HS-27A (cell line): ENCODE measurements around the gene FNTB.

ENCODE experiments used
- DNase-seq: peaks from one replicate; pipeline ENCODE4 v3.0.0-alpha.2; 2012; ENCODE audit warnings: low read depth, missing footprints

Gene FNTB

GRCh38 chr14:64986648-64987437 lies at the start of gene FNTB:
TSS of gene FNTB (plus strand) at chr14:64986895. CDS start at chr14:64986954, 59 bp downstream.
- peak; percentile 91 for DNase-seq

DNA sequence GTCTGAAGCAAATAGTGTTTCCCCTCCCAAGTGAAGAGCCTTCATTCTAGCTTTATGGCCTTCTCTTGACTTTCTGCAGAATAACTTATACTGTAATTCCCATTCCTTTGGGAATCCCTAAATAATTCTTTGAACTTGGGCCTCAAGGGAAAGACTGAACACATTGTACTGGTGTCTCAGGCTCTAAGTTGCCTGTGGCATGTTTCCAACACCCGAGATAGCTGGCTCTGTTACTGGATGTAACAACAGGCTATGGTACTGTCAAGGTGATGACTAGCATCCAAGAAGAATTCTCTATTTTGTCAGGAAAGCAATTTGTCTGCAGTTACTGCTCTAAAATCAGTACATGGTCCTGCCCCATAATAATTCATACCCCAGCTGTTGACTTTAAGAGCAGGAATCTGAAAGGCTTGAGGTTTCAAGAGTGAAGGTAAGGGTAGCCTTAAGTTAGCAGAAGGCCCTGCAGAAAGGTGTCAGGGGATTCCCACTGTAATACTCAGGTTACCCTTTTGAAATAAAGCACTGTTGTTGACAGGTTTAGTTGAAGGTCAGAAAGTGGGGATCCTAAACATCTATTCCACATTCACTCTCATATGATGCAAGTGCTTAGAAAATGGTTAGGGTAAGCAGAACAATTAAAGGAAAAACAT lies 49.4 kb upstream of the FNTB start:
- DNase-seq, result no peak

GRCh38 chr14:64937821-64938193 lies 48.9 kb upstream of the FNTB start:
- no peak for DNase-seq

DNA sequence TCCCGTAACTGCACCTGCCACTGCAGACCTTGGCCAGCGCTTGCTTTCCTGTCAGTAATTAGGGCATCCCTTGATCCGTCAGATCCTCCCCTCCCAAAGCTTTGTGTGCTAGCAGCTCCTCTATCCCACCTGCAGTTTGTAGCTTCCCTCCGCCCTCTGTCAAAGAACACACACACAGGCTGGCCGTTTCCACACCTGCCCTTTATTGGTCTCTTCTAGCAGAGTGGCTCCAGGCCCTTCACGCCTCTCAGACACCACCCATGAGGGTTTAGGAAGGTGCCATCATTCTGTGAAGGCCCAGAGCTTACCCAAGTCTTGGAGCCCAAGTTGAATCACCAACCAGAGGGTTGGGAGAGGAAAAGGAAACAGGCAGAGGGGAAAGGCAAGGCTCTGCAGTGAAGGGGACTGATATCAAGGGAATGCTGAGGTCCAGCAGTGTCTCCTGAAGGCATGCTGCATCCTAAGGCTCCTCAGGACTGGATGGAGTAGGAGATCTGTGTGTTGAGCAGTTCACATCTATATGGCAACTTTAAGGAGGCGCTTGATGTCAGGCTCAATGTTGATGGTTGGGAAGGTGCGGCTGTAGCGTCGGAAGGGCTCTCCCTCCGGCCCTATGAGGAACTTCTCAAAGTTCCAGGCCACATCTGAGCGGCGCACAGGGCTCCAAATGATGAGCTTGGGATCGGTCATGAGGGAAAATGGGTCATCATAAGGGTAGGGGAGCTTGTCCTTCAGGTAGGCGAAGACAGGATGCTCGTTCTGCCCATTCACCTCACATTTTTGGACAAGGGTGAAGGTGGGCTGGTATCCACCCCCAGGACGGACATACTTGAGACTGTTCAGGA lies 47.5 kb upstream of the FNTB start:
- DNase-seq, result no peak

DNA sequence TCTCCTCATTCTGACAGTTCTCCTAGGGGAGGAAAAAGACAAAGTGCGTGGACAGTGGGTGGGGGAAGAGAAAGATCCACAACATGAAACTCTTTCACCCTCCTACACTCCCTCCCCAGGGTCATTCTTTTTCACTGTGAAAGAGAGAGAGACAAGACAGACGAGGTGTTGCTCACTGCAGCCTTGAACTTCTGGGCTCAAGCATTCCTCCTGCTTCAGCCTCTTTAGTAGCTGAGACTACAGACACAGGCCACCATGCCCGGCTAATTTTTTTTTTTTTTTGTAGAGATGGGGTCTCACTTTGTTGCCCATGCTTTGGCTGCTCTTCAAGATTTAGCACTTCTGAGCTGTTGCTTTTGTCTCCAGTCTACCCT lies 46.9 kb upstream of the FNTB start:
- no peak for DNase-seq

GRCh38 chr14:64940336-64940910 lies 46.3 kb upstream of the FNTB start:
- DNase-seq, result no peak

GRCh38 chr14:64942531-64943111 lies 44.1 kb upstream of the FNTB start, which contains the start of gene GPX2:
TSS of gene GPX2 (minus strand) at chr14:64942745. CDS start at chr14:64942726, 19 bp downstream.
- no peak for DNase-seq

- DNase-seq, result no peak
Observed at GRCh38 chr14:64943556-64943955, 43.1 kb upstream of the FNTB start.

- DNase-seq, result no peak
Observed at GRCh38 chr14:64944041-64944440, 42.7 kb upstream of the FNTB start.

GRCh38 chr14:64944861-64945260 lies 41.8 kb upstream of the FNTB start:
- no peak for DNase-seq

- no peak for DNase-seq
Observed at GRCh38 chr14:64945431-64946178, 41.1 kb upstream of the FNTB start.

- no peak for DNase-seq
Observed at GRCh38 chr14:64946310-64947045, 40.2 kb upstream of the FNTB start.

GRCh38 chr14:64947710-64948611 lies 38.7 kb upstream of the FNTB start:
- no peak for DNase-seq

- no peak for DNase-seq
Observed at GRCh38 chr14:64948612-64949210, 38.0 kb upstream of the FNTB start.

DNA sequence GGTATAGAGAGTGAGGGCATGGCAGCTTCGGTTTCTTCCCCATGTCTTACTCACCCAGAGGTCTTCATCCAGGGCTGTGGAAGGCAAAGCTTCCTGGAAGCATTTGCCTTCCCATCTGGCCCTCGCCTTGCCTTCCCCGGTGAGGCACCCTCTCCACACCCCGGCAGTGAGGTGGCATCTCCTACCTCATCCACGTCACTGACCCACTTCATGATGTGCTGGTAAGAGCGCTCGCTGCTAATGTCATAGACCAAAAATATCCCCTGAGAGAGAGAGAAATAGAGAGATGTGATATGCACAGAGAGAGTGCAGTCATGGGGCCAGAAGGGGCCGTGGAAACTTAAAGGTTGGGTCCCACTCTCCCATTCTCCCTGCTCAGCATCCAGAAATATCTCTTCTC lies 35.8 kb upstream of the FNTB start:
- no peak for DNase-seq

- no peak for DNase-seq
Observed at GRCh38 chr14:64951291-64951690, 35.4 kb upstream of the FNTB start.

DNA sequence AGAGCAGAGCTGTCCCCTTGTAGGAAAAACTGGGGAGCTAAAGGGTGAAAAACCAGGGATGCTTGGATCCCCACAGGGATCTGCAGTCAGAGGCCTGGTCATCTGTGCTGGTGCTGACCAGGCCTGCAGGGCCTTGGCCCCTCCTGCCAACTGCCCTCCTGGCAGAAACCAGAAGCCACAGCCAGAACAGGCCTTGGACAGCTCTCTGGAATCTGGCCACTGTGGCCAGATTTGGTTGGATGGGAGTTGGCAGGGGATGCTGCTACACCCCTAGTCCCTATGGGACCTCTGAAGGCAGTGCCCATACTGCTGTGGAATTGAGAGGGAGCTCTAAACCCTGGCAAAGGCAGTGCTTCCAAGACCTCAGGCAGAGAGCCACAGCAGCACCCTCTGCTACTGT lies 35.0 kb upstream of the FNTB start:
- no peak for DNase-seq

DNA sequence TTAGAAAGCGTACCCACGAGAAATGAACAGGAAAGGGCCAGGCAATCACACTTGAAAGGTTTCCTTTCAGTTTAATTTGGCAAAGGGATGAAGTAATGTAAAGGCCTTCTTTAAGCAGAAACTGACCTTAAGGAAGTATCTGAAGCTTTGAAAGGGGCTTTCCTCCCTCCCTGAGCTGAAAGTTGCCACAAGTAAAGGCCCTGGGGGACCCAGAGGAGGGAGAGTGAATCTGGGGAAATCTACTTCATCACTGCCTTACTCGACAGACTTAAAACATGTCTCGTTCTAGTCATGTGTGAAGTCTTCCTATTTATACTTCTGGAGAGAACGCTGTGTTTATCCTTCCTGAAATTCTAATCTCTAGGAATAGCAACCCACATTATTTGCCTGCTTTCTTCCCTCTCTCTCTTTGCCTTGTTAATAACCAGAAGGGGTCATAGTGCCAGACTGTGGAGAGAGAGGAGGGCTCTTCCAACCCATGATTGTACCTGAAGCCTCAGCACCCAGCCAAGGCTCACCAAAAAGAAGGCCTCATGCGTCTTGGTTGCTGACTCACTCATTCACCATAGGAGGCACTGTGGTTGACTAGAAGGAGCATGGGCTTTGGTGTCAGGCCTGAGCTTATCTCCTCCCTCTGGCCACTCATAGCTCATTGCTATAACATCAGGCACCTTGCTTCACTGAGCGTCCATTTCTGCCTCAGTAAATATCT lies 33.9 kb upstream of the FNTB start:
- no peak for DNase-seq

DNA sequence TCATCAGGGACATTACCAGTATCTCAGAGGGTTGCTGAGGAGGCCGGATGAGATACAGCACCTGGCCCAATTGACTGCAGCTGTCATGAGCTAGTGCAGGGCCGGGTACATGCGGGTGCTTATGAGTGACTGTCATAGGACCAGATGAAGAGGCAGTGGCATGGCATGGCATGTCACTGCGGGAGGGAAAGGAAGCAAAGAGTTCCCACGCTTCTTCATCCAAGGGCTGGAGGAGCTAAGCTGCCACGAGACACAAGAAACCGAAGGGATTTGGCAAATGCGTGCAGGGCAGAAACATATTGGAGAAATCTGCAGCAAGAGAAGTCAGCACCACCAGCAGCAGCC lies 33.4 kb upstream of the FNTB start:
- no peak for DNase-seq
